ENCODE results near the gene PLEKHB2. TPM values are rescaled to one million over a fixed set of nuclear protein-coding genes. Genes with fewer than 3 reads are reported as not detected.
"Not testable (repeated sequence)": the region's sequence is repeated elsewhere in the genome, so short reads cannot be mapped to it uniquely, and the experiment has no call there.

Gene PLEKHB2
- polyA plus RNA-seq, 4 donors = 25.9 to 92.2 (median 78.6) TPM

GRCh38 chr2:131093006-131093695 is 12.0 kb upstream of the PLEKHB2 start, which contains the start of gene FAM168B:
TSS of gene FAM168B (minus strand) at chr2:131093460. CDS start at chr2:131082646, 10,814 bp downstream.
- peak; percentile 79 to 88 (median 87) for DNase-seq (ENCODE audit: low read depth in 4 of 4, low spot score in 3 of 4)

DNA sequence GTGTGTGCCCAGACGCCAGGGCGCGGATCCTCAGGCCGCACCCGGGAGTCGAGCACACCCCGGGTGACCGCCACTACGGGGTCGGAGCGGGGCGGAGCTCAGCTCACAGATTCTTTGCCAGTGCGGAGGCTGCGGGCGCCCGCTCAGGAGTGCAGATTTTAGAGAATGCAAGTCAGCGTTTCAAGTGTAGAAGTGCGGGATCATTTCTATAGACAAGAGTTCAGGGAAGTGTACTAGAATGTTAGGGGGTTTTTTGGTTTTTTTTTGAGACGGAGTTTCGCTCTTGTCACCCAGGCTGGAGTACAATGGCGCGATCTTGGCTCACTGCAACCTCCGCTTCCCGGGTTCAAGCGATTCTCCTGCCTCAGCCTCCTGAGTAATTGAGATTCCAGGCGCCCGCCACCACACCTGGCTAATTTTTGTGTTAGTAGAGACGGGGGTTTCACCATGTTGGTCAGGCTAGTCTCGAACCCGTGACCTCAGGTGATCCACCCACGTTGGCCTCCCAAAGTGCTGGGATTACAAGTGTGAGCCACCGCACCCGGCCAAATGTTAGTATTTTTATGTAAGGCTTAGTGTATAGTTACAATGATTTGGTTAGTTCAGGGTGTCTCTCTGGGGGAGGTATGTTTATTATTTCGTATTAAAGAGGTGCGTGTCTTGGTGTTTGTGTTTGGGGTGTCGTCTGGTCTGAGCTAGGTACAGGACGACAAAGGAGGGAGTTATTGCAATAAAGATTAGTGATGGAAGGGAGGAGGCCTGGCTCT is 11.3 kb upstream of the PLEKHB2 start:
- DNase-seq (ENCODE audit: low read depth in 4 of 4, low spot score in 3 of 4) = no peak

DNA sequence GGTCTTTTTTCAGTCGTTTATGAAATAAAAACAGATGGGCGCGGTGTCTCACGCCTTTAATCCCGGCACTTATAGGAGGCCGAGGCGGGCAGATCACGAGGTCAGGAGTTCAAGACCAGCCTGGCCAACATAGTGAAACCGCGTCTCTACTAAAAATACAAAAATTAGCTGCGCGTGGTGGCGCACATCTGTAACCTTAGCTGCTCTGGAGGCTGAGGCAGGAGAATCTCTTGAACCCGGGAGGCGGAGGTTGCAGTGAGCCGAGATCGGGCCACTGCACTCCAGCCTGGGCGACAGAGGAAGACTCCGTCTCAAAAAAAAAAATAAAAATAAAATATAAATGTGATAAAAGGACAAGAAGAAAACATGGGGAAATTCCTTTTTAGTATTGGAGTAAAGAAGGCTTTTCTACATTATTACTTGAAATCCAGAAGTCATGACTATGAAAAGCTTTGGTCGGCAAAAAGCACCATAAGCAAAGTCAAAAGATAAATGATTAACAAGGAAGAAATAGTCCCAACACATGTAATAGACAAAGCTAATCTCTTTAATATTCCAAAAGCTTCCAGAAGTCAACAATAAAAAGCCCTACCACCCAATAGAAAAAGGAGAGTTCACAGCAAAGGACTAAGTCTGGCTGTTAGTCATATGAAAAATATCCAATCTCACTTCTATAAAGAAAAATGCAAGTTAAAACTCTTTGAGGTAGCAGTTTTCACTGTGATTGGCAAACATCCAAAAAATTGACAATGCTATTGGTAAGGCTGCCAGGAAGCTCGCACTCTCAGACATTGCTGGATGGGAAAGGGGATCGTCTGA is 10.5 kb upstream of the PLEKHB2 start:
- DNase-seq (ENCODE audit: low read depth in 4 of 4, low spot score in 3 of 4) = no peak

GRCh38 chr2:131103165-131103564 is 2.0 kb upstream of the PLEKHB2 start:
- DNase-seq (ENCODE audit: low read depth in 4 of 4, low spot score in 3 of 4) = no peak

GRCh38 chr2:131104487-131105155 is 515 bp upstream of the PLEKHB2 start:
- no peak for DNase-seq (ENCODE audit: low read depth in 4 of 4, low spot score in 3 of 4)

- DNase-seq (ENCODE audit: low read depth in 4 of 4, low spot score in 3 of 4) = peak in 1 of 4 donors; percentile 27
Observed at GRCh38 chr2:131105950-131106801, 1.0 kb downstream of the PLEKHB2 start.

- DNase-seq (ENCODE audit: low read depth in 4 of 4, low spot score in 3 of 4) = no peak
Observed at GRCh38 chr2:131112529-131112928, 7.4 kb downstream of the PLEKHB2 start.

DNA sequence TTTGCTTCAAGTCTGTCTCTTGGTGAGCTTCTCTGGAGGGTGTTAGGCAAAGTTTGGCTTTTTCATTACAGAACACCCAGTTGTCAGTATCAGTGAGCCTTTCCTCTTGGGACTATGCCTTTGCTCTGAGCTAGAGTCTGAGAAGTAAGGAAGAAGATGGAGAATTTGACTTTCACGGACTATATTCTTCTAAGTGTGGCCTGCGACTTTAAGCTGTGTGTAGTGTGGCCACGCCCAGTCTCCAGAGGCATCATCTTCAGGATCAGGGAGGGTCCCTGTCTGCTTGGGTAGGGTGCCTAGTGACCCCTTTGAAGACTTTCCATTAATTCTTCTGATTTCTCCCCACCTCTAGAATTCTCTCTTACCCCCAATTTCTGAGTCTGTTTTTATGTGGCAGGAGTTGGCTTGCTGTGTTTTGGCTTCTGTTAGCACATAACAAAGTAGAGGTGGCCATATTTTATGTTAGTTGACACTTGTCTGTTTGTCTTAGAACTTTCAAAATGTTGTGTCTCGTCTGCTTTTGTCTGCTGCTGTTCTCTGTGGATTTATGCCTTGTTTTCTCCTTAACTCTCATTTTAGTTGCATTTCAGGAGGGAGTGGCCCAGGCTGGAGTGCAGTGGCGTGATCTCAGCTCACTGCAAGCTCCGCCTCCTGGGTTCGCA is 8.6 kb downstream of the PLEKHB2 start:
- no peak for DNase-seq (ENCODE audit: low read depth in 4 of 4, low spot score in 3 of 4)

- not testable (repeated sequence) for DNase-seq (ENCODE audit: low read depth in 4 of 4, low spot score in 3 of 4)
Observed at GRCh38 chr2:131114950-131115349, 9.8 kb downstream of the PLEKHB2 start.

GRCh38 chr2:131115752-131116151 is 10.6 kb downstream of the PLEKHB2 start:
- no peak for DNase-seq (ENCODE audit: low read depth in 4 of 4, low spot score in 3 of 4)

- DNase-seq (ENCODE audit: low read depth in 4 of 4, low spot score in 3 of 4) = no peak
Observed at GRCh38 chr2:131120815-131121317, 15.7 kb downstream of the PLEKHB2 start.

DNA sequence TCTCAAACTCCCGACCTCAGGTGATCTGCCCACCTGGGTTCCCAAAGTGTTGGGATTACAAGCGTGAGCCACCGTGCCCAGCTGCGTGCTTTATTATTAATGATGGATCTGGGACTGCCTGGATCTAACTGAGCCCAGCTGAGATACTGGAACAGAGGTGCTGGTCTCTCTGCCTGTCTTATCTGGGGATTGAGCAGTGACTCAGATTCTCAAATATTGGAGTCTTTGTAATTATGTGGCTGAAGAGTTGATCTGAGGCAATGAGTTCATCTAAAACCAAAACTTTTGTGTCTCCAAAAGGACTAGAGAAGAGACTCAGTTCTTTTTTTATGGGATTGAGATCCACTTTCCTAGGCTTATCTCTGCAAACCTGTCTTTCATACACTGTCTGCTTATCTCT is 16.3 kb downstream of the PLEKHB2 start:
- DNase-seq (ENCODE audit: low read depth in 4 of 4, low spot score in 3 of 4) = no peak

- DNase-seq (ENCODE audit: low read depth in 4 of 4, low spot score in 3 of 4) = no peak
Observed at GRCh38 chr2:131122496-131122895, 17.4 kb downstream of the PLEKHB2 start.

- no peak for DNase-seq (ENCODE audit: low read depth in 4 of 4, low spot score in 3 of 4)
Observed at GRCh38 chr2:131123192-131123591, 18.1 kb downstream of the PLEKHB2 start.

- no peak for DNase-seq (ENCODE audit: low read depth in 4 of 4, low spot score in 3 of 4)
Observed at GRCh38 chr2:131125195-131125757, 20.1 kb downstream of the PLEKHB2 start.

GRCh38 chr2:131126436-131126835 is 21.3 kb downstream of the PLEKHB2 start:
- DNase-seq (ENCODE audit: low read depth in 4 of 4, low spot score in 3 of 4) = no peak

DNA sequence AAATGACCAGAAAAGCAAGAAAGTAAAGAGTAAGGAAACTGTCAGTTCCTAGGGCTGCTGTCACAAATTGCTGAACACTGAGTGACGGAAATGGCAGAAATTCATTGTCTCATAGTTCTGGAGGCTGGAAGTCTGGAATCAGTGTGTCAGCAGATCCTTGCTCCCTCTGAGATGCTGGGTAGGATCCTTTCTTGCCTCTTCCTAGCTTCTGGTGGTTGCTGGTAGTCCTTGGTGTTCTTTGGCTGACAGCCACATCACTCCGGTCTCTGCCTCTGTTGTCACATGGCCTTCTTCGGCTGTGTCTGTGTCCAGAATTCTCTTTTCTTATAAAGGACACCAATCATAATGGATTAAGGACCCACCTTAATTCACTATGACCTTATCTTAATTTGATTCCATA is 21.9 kb downstream of the PLEKHB2 start:
- DNase-seq (ENCODE audit: low read depth in 4 of 4, low spot score in 3 of 4) = no peak

DNA sequence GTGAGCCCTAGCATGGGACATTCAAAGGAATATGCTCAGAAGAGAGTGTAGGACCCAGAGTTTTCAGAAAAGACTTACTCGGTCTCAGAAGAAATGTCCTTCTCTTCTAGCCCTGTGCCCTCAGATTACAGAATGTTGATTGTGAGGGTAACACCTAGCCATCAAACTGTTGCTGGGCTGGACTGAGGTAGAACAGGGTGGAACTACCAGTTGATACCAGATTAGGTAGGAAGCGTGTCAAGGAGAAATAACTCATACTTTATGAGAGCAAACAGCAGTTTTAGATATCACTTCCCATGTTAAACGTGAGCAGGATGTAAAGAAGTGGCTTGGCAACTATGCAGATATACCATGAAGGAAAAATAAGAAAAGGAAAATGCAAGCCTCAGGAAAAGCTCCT is 22.8 kb downstream of the PLEKHB2 start:
- DNase-seq (ENCODE audit: low read depth in 4 of 4, low spot score in 3 of 4) = no peak

DNA sequence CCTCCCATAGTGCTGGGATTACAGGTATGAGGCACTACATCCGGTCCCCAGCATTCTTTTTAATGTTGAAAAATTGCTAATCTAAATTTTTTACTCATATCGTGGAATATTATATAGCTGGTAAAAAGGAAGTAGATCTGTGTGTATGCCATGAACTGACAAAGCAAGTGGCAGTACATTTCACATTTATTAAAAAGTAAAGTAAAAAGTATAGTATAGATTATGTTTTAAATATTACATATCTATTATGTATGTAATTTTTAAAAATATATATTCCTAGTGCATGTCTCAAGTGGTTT is 25.1 kb downstream of the PLEKHB2 start:
- no peak for DNase-seq (ENCODE audit: low read depth in 4 of 4, low spot score in 3 of 4)

Measured in left renal pelvis (tissue), 4 donors.